HepG2 (cell line): ENCODE results near the gene TCF12. TPM values are rescaled to one million over a fixed set of nuclear protein-coding genes. Genes with fewer than 3 reads are reported as not detected.

Source experiments
- ADNP ChIP-seq: sonication (generic); formaldehyde crosslinking; IDR thresholded peaks from 2 replicates; pipeline ENCODE4 v1.4.0; 2020; ENCODE audit warnings: missing genetic modification reagents
- AKAP8 ChIP-seq: sonication (generic); formaldehyde crosslinking; IDR thresholded peaks from 2 replicates; pipeline ENCODE4 v1.5.1; 2020; ENCODE audit warnings: mild to moderate bottlenecking, missing genetic modification reagents
- ARID2 ChIP-seq: sonication (generic); formaldehyde crosslinking; IDR thresholded peaks from 2 replicates; pipeline ENCODE4 v1.8.1; 2022; ENCODE audit warnings: mild to moderate bottlenecking, missing genetic modification reagents, borderline replicate concordance
- CREM ChIP-seq, 2 experiments: sonication (generic) in 1 of 2; formaldehyde crosslinking in 1 of 2; IDR thresholded peaks; 2 replicates each; pipeline versions ENCODE4 v1.4.0 to v1.6.1; 2016 to 2020; ENCODE audit warnings: antibody characterized with exemption in 1 of 2, mild to moderate bottlenecking in 1 of 2, missing genetic modification reagents in 1 of 2
- HMG20B ChIP-seq: conservative IDR thresholded peaks from 2 replicates; pipeline ENCODE4 v1.6.1; 2016; ENCODE audit warnings: missing genetic modification reagents, missing compliant biosample characterization
- HNRNPK ChIP-seq: fragments of 200-400 bp; formaldehyde crosslinking; IDR thresholded peaks from 2 replicates; pipeline ENCODE4 v1.6.1; 2018; ENCODE audit warnings: low read length, low read depth, moderate library complexity, mild to moderate bottlenecking; ENCODE audit not compliant: poor library complexity, severe bottlenecking
- KAT7 ChIP-seq: IDR thresholded peaks from 2 replicates; pipeline ENCODE4 v1.6.1; 2018; ENCODE audit warnings: borderline replicate concordance, missing compliant biosample characterization
- LBX2 ChIP-seq: sonication (generic); formaldehyde crosslinking; IDR thresholded peaks from 2 replicates; pipeline ENCODE4 v1.5.0; 2020; ENCODE audit warnings: missing genetic modification reagents, mild to moderate bottlenecking, borderline replicate concordance
- MIER2 ChIP-seq: IDR thresholded peaks from 2 replicates; pipeline ENCODE4 v1.6.1; 2016; ENCODE audit warnings: missing biosample characterization, missing genetic modification reagents
- NCOA5 ChIP-seq: sonication (generic); formaldehyde crosslinking; IDR thresholded peaks from 2 replicates; pipeline ENCODE4 v1.4.0; 2020; ENCODE audit warnings: missing genetic modification reagents
- POLR2G ChIP-seq: fragments of 200-400 bp; formaldehyde crosslinking; IDR thresholded peaks from 2 replicates; pipeline ENCODE4 v1.6.1; 2018; ENCODE audit warnings: mild to moderate bottlenecking, low read depth, low read length, moderate library complexity
- SATB2 ChIP-seq: sonication (generic); formaldehyde crosslinking; IDR thresholded peaks from 2 replicates; pipeline ENCODE4 v1.5.0; 2020; ENCODE audit warnings: missing genetic modification reagents
- ZBTB14 ChIP-seq: sonication (generic); formaldehyde crosslinking; IDR thresholded peaks from 2 replicates; pipeline ENCODE4 v1.4.0; 2020; ENCODE audit warnings: missing genetic modification reagents
- ZMAT5 ChIP-seq: sonication (generic); formaldehyde crosslinking; IDR thresholded peaks from 2 replicates; pipeline ENCODE4 v1.5.0; 2020; ENCODE audit warnings: mild to moderate bottlenecking, low read depth, missing genetic modification reagents, borderline replicate concordance
- ZNF138 ChIP-seq: sonication (generic); formaldehyde crosslinking; IDR thresholded peaks from 2 replicates; pipeline ENCODE4 v1.5.0; 2020; ENCODE audit warnings: mild to moderate bottlenecking, low read depth, missing genetic modification reagents
- ZNF407 ChIP-seq: sonication (generic); formaldehyde crosslinking; IDR thresholded peaks from one replicate; pipeline ENCODE4 v1.5.1; 2020; ENCODE audit warnings: mild to moderate bottlenecking, missing genetic modification reagents; ENCODE audit errors: not compliant biosample characterization
- ZNF629 ChIP-seq: sonication (generic); formaldehyde crosslinking; conservative IDR thresholded peaks from 2 replicates; pipeline ENCODE4 v1.5.0; 2020; ENCODE audit warnings: missing genetic modification reagents
- ZNF672 ChIP-seq: sonication (generic); formaldehyde crosslinking; IDR thresholded peaks from 2 replicates; pipeline ENCODE4 v1.8.1; 2022; ENCODE audit warnings: missing genetic modification reagents
- ZSCAN30 ChIP-seq: sonication (generic); formaldehyde crosslinking; IDR thresholded peaks from 2 replicates; pipeline ENCODE4 v1.5.0; 2020; ENCODE audit warnings: mild to moderate bottlenecking, missing genetic modification reagents
- polyA plus RNA-seq, 8 experiments: library from polyadenylated mRNA; depleted of rRNA in 3 of 8; stranded (reverse) in 7 of 8; unstranded in 1 of 8; fragments of >200 nt; fragmentation: Illumina TruSeq in 4 of 8; extraction: Trizol in 4 of 8; gene quantifications; 2 replicates each; pipeline versions ENCODE4 v1.2.1 to v1.2.3, GENCODE V29; 2011 to 2016; ENCODE audit warnings: low read depth in 4 of 8, missing spikeins in 1 of 8, mixed read lengths in 1 of 8; ENCODE audit not compliant: insufficient read depth in 1 of 8
- total RNA-seq, 5 experiments: library from RNA; depleted of rRNA; stranded (reverse); fragments of >200 nt; fragmentation: Illumina TruSeq; extraction: Trizol; gene quantifications; 2 replicates each; pipeline ENCODE4 v1.2.3, GENCODE V29; 2016; ENCODE audit warnings: low read depth in 1 of 5

Gene TCF12
- total and polyA plus RNA-seq, 2 of the 13 experiments (the other 11 are each of a cell fraction or from before 2014, with no cell fraction given), result 48.6 to 51.1 TPM

- TF ChIP-seq ZNF407 (CRISPR knock-in tag), result peak; percentile 53
- TF ChIP-seq HNRNPK, result peak; percentile 84
- TF ChIP-seq ZNF138, result no peak
- no peak for TF ChIP-seq LBX2 (CRISPR knock-in tag)
- TF ChIP-seq ZNF629, result no peak
- TF ChIP-seq POLR2G, result peak; percentile 86
- peak; percentile 65; the same call in 1 of the 2 replicates for TF ChIP-seq MIER2
- no peak for TF ChIP-seq ZMAT5 (CRISPR knock-in tag)
- no peak for TF ChIP-seq SATB2 (CRISPR knock-in tag)
- TF ChIP-seq NCOA5 (CRISPR knock-in tag), result no peak
- peak; percentile 71 for TF ChIP-seq HMG20B (CRISPR knock-in tag)
- peak; percentile 33; the same call in 1 of the 2 replicates for TF ChIP-seq CREM (IDR thresholded peaks at IDR 0.05)
- no peak for TF ChIP-seq CREM (CRISPR knock-in tag; IDR thresholded peaks at IDR 0.05)
- TF ChIP-seq ZBTB14, result no peak
- TF ChIP-seq AKAP8 (CRISPR knock-in tag), result no peak
- TF ChIP-seq ADNP (CRISPR knock-in tag), result peak; percentile 41; the same call in 1 of the 2 replicates
- TF ChIP-seq ZNF672 (CRISPR knock-in tag), result no peak
- TF ChIP-seq KAT7 (CRISPR knock-in tag), result peak; percentile 97
- TF ChIP-seq ARID2, result peak; percentile 91
- no peak for TF ChIP-seq ZSCAN30 (CRISPR knock-in tag)
Measured at GRCh38 chr15:56918046-56918938, at the start of gene TCF12 (continued).
